ENCODE data around the gene BEND6.

- TF ChIP-seq CTCF (IDR thresholded peaks at IDR 0.05) = no peak
- no peak for TF ChIP-seq POLR2A (IDR thresholded peaks at IDR 0.05)
Observed at GRCh38 chr6:57026001-57026400, 71.1 kb downstream of the BEND6 start.
